GM04504 (cell line): ENCODE results near the gene ZSCAN12.

Experiments
- DNase-seq: peaks from one replicate; pipeline ENCODE4 v3.0.0-alpha.2; 2012; ENCODE audit warnings: low read depth

ZSCAN12 gene

GRCh38 chr6:28353981-28354676, 45.4 kb downstream of the ZSCAN12 start:
- no peak for DNase-seq

DNA sequence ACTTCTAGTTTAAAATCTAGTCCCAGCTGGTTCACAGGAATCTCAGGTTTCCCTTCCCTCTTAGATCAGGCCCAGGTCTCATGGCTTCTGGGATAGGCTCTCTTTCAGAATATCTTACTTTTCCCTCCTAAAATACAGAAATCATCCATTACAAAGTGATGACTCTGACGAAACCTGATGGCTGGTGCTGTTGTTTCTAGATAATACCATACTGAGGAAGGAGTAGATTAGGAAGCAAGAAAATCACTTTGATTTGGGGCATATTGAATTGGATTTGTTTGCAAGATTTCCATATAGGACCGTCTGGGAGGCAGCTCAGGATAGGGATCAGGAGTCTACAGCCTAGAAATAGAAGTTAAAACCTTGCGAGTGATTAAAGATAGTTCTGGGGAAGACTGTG, 46.2 kb downstream of the ZSCAN12 start:
- no peak for DNase-seq

GRCh38 chr6:28351493-28351925, 48.0 kb downstream of the ZSCAN12 start:
- DNase-seq: no peak

GRCh38 chr6:28351087-28351486, 48.5 kb downstream of the ZSCAN12 start:
- DNase-seq: no peak

- DNase-seq: peak; percentile 32
Observed at GRCh38 chr6:28349892-28350737, 49.4 kb downstream of the ZSCAN12 start, which contains the start of gene ZKSCAN3. Gene ZKSCAN3 (plus strand): TSS chr6:28349947. CDS start chr6:28359587, 9,640 bp downstream.

- DNase-seq: no peak
Observed at GRCh38 chr6:28349344-28349891, 50.1 kb downstream of the ZSCAN12 start.

DNA sequence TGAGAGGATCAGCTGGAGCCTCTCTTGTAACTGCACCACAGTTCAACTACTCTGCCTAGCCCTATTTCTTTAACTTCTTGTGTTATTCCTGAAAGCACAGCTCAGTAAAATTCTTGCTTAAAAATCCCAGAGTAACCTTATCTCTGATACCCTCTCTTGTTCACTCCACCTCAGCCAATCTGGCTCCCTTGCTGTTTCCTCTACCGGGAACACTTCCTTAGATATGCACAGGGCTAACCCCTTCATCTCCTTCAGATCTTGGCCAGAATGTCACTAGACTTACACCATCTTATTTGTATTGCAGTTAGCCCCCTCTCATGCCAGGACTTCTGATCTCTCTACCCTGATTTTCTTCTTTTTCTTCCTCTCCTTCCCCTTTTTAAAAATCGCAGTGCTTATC, 52.4 kb downstream of the ZSCAN12 start:
- DNase-seq: no peak

DNA sequence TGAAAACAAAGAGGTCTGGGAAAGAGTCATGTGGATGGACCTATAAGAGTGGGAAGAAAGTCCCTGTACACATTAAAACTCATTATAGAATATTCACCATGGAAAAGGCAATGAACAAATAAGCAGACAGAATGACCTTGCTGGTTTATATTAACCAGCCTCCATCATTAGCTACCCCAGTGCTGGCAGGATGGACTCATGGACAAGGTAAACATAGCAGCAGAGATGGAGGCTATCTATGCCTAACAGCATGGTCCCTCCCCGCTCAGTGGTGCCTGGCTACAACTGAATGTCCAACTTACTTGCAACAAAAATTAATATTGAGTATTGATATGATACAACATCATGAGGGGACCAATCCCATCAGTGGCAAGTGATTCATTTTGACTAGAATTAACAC, 54.3 kb downstream of the ZSCAN12 start:
- no peak for DNase-seq

DNA sequence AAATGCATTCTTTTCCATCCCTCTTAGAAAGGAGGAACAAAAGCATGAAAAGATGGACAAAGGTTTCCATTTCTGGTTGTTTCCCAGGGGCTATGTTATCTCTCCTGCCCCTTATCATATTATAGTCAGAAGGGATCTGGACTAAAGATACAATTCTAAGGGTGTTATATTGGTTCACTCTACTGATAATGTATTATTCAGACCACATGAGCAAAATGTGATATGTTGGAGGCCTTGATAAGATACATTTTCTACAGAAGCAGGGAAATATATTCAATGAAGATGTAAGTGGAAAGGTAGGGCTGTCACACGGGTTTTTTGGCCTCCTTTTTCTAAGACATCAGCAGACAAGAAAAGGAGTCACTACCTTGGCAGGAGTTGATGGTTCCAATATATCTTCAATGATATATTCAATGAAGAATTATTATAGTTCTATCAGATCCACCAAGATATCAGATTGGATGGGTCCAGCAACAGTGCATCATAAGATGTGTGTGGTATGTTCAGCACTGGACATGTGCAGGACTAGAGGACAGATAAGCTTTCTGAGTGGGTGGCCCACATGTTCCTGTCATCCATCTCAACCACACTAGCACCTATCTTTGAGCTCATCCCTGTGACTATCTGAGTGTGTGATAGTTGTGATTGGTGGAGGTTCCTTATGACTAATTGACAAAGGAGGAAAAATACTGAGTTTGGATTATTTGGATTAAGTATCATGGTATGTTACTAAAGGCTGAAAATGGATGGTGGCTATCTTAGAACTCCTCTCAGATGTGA, 55.5 kb downstream of the ZSCAN12 start:
- no peak for DNase-seq

DNA sequence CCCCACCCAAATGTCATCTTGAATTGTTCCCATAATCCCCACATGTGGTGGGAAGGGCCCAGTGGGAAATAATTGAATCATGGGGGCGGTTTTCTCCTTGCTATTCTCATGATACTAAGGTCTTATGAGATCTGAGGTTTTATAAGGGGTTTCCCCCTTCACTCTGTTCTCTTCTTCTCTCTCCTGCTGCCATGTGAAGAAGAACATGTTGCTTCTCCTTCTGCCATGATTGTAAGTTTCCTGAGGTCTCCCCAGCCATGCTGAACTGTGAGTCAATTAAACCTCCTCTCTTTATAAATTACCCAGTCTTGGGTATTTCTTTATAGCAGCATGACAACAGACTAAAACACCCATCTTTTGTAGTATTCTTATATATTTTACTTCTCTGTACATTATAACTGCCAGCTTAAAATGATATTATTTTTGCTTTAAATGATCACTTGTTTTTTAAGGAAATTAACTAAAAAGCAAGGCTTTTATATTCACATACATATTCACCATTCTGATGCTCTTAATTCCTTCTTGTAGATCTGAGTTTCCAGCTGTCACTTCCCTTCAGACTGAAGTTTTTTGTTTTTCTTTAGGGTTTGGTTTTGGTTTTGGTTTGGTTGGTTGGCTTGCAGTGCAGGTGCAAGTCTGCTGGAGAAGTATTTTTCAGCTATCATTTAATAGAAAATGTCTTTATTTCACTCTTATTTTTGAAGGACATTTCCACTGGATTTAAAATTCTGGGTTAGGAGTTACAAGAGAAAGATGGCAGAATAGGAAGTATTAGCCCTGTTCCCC, 59.0 kb downstream of the ZSCAN12 start:
- DNase-seq: no peak

GRCh38 chr6:28337121-28337520, 62.4 kb downstream of the ZSCAN12 start:
- no peak for DNase-seq

DNA sequence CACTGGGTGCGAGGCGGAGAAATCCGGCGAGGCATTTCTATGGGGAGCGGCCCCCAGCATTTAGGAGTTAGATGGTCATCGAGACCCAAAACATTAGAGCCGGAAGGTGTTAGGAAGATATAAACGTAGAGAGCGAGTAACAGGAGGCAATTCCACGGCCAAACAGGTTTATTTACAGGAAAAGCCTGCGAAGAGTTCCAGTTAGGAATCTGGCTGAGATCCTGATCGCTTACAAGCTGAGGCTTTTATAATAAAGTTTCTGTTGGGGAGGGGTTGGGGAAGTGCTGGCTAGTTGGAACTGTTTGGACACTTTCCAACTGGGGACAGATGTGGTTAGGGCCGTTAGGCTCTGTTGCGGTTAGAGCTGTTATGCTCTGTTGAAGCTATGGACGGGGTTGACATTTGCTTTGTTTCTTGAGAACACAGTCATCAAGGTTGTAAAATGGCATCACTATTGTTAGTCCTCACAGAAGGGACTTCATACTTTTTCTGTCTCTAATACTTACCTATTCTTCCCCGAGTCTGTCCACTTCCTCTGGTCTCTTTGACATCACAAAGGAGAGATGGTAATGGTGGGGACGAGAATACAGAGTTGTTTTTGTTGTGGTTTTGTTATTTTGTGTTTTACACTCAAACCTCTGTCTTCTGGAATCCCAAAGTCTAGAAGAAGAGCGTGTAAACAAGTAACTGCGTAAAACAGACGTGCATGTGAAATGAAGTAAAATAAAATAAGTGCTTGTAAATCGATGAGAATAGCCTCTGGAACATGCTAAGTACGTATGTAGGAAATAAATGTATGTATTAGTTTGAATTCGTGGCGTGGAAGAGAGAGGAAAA, 63.0 kb downstream of the ZSCAN12 start:
- DNase-seq: no peak

DNA sequence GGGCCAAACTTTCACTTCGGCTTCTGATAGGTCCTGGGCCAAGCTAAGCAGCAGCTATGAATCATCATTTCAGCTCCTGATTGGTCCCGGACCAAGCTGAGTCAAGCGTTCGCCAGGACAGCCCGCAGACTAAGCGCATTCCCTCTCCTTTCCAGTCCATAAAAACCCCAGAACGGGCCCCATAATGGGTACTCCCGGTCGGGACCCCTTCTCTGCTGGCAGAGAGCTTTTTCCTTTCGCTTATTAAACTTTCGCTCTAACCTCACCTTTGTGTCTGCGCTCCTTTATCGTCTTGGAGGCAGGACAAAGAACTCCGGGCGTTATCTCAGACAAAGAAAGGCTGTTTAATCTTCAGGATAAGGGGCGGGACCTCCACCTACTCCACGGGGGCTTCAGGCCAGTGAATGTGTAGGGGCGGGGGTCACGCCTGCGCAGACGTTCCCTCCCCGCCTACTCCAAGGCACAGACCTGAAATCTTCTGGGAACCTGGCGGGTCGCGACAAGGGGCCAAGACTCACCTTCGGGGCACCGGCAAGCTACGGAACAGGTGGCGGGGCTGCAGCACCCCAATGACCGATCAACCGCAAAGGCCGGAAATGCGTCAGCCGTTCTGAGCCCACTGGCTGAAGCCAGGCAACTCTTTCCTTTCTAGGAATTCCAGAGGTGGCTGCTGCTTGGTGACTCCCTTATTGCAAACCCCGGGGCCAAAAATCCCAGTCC, 63.8 kb downstream of the ZSCAN12 start, which contains the start of gene ZSCAN31:
TSS of gene ZSCAN31 (minus strand) at position 585 of the 720 bp plus-strand sequence. CDS start 6,465 bp downstream, outside the sequence.
- peak; percentile 94 for DNase-seq

- no peak for DNase-seq
Observed at GRCh38 chr6:28335040-28335563, 64.4 kb downstream of the ZSCAN12 start.

DNA sequence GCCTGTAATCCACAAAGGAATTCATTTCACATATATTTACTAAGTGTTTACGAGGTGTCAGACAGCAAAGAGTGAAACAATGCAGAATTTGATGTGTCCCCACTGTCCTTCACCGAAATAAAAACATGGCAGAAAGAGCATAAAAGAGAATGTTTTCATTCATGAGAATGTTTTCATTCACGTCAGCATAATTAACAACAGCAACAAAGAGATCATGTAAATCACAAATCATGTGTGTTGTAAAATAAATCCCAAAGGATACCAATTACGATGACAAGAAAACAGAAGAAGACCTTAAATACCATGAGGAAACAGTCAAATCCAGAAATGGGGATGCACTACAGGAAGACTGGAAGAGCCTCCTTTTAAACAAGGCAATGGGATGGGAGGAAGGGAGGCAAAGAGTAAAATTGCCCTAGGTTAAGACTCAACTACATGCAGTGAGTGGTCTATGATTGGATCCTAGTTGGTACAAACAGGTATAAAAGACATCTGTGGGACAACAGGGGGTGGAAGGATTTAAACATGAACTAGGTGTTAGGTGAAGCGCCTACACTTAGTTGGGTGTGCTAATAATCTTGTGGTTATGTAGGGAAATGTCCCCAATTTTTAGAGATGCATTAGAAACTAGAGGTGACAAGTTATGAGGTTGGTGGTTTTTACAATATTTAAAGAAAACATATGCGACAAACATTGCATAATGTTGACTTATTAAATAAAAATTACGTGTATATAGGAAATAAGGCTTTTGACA, 65.1 kb downstream of the ZSCAN12 start:
- no peak for DNase-seq

DNA sequence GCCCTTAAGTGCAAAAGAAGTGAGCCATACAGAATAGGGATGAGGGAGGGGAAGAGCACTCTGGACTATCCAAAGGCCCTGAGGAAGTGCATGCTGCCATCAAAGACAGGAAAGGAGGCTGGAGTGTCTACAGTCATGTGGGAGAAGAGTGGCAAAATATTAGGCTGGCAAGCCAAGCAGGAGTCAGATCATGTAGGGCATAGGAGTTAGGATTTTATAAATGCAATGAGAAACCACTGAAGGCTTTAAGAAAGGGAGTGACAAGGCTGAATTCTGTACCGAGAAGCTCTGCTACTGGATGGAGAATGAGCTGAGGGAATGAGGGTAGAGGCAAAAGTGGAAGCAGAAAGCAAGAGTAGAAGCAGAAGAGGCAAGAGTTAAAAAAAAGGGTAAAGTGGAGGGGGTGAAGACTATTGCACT, 65.9 kb downstream of the ZSCAN12 start:
- DNase-seq: no peak

GRCh38 chr6:28333047-28333446, 66.5 kb downstream of the ZSCAN12 start:
- DNase-seq: no peak

DNA sequence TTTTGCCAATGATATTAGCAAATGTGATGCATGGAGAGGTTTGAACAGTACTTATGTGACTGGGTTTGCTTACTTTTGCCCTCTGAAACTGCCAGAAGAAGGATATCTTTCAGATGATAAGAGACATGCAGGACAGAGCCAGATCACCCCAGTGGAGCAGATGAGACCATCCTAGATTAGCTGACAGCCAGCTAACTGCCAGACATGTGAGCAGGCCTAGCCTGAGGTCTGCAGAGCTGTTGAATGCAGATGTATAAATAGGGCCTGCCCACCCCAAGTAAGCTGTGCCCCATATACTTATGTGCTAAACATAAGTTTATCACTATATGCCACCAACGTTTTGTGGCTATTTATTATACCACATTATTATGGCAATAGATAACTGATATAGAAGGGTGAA, 69.5 kb downstream of the ZSCAN12 start:
- DNase-seq: no peak
